HPDE6-E6E7 (cell line): ENCODE results near the gene ATF6B.

ENCODE experiments used
- DNase-seq: peaks from one replicate; pipeline ENCODE4 v3.0.0; 2011; ENCODE audit warnings: missing footprints; ENCODE audit errors: extremely low spot score

Gene ATF6B

GRCh38 chr6:32127717-32128592 lies at the start of gene ATF6B:
TSS of gene ATF6B (minus strand) at chr6:32128246. CDS start at chr6:32128207, 39 bp downstream.
- DNase-seq: peak; percentile 100

DNA sequence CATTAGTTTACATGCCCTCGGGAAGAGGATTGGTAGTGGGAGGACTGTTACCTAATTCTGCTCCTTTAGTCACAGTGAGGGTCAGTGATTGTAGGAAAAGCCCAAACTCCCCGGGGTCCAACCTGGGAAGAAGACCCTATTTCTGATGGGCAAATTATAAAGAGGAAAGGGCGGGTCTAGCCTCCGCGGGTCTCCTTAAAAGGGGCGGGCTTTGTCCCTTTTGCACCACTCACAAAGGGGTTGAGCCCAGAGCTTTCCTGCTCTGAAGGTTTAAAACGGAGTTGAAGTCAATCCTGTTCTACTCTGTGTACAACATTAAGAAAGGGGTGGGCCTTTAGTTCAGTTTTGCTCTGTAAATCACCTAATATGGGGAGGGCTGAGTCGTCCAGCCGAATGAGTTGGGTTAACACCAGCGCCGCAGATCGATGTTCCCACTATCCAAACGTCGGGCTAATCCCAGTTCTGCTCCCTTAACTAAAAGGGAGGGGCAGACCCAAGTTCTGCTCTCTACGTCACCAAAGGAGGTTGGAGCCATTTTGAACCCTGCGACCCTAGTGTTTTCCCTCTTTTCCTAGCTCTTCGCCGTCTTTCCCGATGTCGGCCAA lies 49.2 kb upstream of the ATF6B start:
- no peak for DNase-seq

DNA sequence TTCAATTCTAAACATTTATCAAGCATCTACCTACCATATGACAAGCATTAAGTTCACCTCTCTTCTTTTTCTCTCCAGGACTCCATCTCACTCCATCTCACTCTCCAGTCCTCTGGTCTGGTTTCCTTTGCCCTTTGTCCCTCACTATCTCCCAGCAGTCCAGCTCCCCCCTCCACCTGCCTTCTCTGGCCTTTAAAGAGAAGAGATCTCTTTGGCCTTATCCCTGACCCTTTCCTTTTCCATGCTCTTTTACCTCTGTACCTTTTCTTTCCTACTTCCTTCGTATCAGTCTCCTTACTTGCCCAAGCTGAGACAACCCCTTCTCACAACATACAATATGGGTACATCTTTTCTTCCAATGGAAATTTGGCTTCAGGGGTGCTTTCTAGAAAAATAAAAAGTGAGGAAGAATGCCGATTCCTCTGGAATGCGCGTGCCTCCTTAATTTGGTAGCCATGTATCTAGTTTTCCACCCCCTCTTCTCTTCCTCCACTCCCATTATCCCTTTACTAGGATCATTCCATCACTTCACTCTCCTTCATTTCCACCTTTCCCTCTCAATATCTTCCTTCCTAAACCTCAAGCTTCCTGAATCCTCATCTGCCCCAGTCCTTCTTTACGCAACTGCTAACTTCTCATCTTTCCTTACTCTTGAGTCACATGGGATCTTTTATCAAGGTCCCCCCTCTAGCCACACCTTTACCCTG lies 48.6 kb upstream of the ATF6B start:
- no peak for DNase-seq

DNA sequence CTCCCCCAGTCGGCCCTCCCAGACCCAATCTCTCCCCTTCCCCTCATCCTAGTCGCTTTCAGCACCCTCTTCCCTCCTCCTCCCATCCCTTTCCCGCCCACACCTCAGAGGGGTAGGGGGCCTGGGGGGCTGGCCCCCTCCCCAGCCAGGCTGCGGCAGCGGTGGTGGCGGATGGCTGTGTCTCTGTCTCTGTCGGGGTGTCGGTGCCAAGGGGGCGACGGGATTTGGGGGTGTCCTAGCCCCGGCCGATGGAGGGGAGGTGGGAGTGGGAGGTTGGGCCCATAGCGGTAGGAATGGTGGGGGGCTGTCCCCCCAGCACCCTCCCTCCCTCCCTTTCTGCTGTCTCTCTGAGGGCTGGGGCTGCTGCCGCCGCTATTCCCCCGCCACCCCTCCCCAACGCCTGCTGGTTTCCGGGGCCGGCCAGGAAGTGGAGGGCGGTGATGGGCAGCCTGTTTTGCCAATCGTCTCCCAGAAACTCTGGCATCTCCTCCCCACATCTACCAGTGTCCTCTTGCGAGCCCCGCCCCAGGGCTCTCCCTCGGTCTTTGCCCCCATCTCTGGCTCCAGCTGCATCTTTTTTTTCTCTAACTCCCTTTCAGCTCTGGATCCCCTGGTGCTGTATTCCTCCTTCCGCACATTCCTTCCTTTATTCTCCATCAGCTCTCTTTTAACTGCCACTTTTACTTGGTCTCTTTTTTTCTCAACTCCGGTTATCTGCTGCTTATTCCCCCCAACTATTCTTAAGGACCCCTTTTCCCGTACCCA lies 47.8 kb upstream of the ATF6B start, which contains the start of gene AGPAT1:
Gene AGPAT1, minus strand, starts transcription at position 374 of the 765 bp plus-strand sequence. CDS start 4,588 bp downstream, outside the sequence.
- DNase-seq: peak; percentile 97

DNA sequence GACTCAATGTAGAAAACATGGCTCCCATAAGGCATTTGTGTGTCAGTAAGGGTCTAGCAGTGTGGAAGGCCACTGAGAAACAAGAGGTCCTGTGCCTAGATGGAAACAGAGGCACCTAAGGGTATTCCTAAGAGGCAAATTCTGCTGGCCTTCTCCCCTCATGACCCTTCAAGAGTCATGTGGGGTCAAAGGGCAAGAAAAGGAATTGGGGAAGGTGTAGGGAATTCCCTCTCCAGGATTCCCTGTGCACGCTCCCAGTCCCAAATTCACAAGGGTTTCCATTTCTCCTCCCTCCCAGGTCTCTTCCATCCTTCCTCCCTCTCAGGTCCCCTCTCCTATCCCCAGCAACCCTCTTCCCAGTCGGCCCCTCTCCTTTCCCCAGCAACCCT lies 47.3 kb upstream of the ATF6B start:
- DNase-seq: no peak

- no peak for DNase-seq
These were observed 46.4 kb upstream of the ATF6B start for GRCh38 chr6:32174416-32174815.

- no peak for DNase-seq
These were observed 45.1 kb upstream of the ATF6B start for GRCh38 chr6:32173051-32173727.

DNA sequence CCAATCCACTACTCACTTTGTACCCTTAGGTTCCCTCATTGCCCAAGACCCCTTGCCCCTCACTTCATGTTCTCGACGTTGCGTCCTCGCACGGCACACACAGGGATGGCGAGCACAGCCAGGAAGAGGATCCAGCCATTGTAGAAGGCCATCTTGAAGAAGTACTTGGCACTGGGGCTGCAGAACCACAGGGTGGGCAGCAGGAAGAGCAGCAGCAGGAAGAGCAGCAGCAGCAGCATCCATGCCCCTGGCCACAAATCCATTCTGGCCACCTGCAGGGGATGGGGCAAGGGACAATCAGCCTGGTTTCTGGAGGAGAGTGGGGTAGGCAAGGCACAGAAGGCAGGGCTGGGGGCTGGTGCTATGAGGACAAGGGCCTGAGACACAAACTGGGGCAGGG lies 43.2 kb upstream of the ATF6B start:
- no peak for DNase-seq

- DNase-seq: no peak
These were observed 42.2 kb upstream of the ATF6B start for GRCh38 chr6:32170294-32170693.

DNA sequence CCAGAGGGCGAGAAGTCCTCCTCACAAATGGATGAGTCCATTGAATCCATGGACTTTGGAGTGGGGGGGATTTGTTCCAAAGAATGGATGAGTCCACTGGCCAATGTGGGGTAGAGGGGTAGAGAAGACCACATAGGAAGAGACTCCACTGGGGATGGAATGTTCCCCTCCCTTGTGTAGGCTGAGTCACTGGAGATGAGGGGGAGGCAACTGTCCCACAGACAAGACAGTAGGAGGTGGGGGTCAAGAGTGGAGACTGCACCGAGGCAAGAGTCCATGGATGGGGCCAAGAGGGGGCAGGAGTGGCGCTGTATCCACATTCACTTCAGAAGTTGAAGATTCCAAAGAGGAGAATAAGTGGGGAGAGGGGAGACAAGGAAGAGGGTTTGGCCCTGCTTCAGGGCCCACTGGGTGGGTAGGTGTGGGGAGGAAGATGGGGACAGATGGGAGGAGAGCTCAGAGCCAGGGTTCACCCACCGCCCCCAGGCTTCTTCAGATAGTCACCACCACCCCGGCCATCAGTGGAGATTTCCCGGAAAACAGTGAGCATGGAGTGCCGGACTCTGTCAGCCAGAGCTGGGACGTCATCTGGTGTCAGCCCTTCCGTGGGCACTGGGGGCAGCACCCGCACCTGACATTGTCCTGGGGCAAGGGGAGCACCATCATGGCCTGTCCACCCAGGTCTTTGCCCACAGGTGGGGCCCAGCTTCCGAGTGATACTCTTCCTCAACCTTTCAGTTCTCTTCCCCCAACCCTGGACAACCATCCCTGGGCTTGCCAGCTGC lies 41.0 kb upstream of the ATF6B start:
- no peak for DNase-seq

DNA sequence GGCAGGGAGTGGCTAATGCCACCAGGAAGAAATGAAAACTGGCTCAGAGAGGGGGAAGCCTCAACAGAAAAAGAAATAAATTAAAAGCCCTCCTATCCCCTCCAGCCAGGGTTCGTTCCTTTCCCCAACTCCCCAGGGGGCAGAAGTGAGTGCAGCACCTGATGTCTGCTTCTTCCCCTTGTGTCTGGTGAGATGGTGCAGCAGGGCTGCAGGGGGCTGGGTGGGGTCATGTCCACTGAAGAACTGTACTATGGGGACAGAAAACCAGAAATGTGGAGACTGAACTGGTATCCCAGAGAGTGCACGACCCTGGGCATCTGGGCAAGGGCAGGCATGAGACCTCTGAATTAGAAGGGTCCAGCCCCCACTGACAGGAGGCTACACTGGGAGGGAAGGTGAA lies 40.3 kb upstream of the ATF6B start:
- DNase-seq: no peak

DNA sequence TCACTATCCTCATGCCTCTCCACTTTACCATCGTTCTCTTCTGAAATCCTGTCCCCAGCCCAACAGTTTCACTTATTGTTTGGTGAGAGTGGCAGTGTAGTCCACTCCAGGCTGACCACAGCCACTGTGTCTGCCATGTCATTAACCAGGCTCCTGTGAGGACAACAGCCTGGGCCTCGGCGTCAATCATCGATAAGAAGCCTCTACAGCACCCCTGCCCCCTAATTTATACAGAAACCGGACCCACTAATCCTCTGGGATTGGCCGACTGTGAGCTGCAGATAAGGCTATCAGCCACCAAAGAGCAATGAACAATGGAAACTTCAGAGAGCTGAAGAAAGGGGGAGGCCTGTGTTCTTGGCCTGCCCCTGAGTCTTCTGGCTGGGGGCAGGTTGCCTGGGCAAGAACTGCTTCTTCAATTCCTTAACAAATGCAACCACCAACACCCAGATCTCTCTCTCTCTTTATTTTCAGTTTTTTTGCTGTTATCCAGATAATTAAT lies 39.8 kb upstream of the ATF6B start:
- no peak for DNase-seq

DNA sequence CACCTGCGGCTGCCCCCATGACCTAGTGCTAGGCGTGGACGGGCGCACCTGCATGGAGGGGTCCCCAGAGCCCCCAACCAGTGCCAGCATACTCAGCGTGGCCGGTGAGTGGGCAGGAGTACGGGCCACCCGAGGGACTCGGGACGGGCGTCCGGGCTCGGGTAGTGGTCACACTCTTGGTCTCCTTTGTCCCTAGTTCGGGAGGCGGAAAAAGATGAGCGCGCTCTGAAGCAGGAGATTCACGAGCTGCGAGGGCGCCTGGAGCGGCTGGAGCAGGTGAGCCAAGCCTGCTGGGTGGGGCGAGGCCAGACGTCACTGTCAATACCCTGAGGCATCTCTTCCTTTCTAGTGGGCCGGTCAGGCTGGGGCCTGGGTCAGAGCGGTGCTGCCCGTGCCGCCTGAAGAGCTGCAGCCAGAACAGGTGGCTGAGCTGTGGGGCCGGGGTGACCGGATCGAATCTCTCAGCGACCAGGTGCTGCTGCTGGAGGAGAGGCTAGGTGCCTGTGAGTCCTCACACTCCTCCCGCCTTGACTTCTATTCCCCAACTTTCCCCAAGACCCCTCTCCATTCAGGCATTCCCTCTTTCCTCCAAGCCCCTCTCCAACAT lies 39.2 kb upstream of the ATF6B start:
- DNase-seq: no peak

DNA sequence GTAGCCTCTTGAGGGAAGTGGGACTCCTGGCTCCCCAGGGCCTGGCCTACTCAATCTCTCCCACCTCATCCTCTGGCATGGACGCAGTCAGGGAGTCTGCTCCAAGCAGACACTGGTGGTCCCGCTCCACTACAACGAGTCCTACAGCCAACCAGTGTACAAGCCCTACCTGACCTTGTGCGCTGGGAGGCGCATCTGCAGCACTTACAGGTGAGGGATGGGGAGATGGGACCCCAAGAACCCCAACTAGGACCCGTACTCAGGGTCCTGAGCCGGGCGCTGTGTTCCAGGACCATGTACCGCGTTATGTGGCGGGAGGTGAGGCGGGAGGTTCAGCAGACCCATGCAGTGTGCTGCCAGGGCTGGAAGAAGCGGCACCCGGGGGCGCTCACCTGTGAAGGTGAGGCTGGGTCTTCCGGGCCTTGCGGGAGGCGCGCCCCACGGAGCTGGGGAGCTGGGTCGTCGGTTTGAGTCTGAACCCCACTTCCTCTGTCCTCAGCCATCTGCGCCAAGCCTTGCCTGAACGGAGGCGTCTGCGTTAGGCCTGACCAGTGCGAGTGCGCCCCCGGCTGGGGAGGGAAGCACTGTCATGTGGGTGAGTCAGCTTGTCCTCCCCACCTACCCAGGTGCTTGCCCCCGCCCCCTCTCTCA lies 38.5 kb upstream of the ATF6B start:
- no peak for DNase-seq

DNA sequence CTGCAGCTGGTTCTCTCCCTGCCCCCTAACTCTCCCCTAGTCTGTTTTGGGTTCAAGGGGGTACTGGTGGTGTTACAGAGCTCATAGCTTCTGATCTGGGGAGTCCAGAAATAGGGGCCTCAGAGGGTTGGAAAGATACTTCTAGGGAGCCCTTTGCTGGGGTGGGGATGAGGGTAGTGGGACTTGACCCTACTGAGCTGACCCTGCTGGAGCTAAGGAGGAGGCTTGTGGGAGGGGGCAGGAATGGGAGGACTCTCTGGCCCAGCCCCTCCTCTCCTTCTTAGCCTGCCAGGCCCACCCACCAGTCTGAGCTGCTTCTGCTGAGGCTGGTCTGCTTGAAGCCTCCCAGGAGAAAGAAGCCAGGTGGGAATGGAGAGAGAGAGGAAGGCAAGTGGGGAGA lies 36.2 kb upstream of the ATF6B start, which contains the start of gene EGFL8:
Gene EGFL8, plus strand, starts transcription at position 301 of the 400 bp plus-strand sequence. CDS start 1,571 bp downstream, outside the sequence.
- no peak for DNase-seq

- DNase-seq: no peak
These were observed 35.7 kb upstream of the ATF6B start for GRCh38 chr6:32163559-32164258.

DNA sequence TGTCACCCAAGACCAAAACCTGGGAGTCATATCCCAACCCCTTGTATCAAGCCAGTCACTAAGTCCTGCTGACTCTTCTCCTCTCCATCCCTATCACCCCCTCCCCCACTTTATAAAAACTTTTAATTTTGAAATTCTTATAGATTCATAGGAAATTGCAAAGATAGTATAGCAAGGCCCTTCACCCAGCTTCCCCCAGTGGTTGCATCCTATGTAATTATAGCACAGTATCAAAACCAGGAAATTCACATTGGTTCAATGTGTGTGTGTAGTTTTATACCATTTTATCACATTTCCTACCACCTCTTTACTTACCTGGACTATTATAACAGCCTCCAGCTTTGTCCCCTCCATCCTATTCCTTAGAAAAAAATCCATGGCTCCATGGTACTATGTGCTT lies 30.0 kb upstream of the ATF6B start:
- no peak for DNase-seq

GRCh38 chr6:32156891-32157290 lies 28.8 kb upstream of the ATF6B start:
- DNase-seq: no peak
